Measurements from ENCODE around the gene POC1B. TPM values are rescaled to one million over a fixed set of nuclear protein-coding genes. Genes with fewer than 3 reads are reported as not detected.

The POC1B gene
- total RNA-seq, 1 donor from 2014 or later = 40.3 TPM

GRCh38 chr12:89432396-89432795, 93.5 kb downstream of the POC1B start:
- no peaks in the 10 kb centered on the region for H3K9me3 ChIP-seq (ENCODE audit: low read depth)
- H3K27ac Mint-ChIP-seq = no peak overlapping the region
- no peaks in the 10 kb centered on the region for H3K4me1 Mint-ChIP-seq
- H3K9ac ChIP-seq = no peak overlapping the region
- TF ChIP-seq EZH2 (IDR thresholded peaks at IDR 0.05) = no peak
- no peak for TF ChIP-seq CTCF (IDR thresholded peaks at IDR 0.05)
- TF ChIP-seq EZH2phosphoT487 (IDR thresholded peaks at IDR 0.05) = no peak
- H3K36me3 ChIP-seq = no peaks in the 10 kb centered on the region
- peaks cover 20% of the 10 kb centered on the region for H3K36me3 Mint-ChIP-seq
- H3F3A ChIP-seq (ENCODE audit: low read depth) = no peaks in the 10 kb centered on the region
- no peak overlapping the region for H3K4me3 ChIP-seq
- H3K27me3 Mint-ChIP-seq (ENCODE audit: insufficient read depth, low read depth) = no peaks in the 10 kb centered on the region
- no peaks in the 10 kb centered on the region for H3K4me1 ChIP-seq
- H3K27ac ChIP-seq = no peak overlapping the region
- peaks cover 5% of the 10 kb centered on the region for H3K9me3 Mint-ChIP-seq
- H3K4me3 Mint-ChIP-seq = no peak overlapping the region
- no peak overlapping the region for H2AFZ ChIP-seq (replicated peaks)
- no peak for DNase-seq (ENCODE audit: low spot score)
- H3K79me2 ChIP-seq (ENCODE audit: low read depth) = no peaks in the 10 kb centered on the region
- no peaks in the 10 kb centered on the region for H4K20me1 ChIP-seq (ENCODE audit: low read depth)
- no peak overlapping the region for H3K4me2 ChIP-seq
- H3K27me3 ChIP-seq = no peaks in the 10 kb centered on the region

GRCh38 chr12:89429528-89429927, 96.3 kb downstream of the POC1B start:
- H3K9me3 Mint-ChIP-seq = peaks cover 4% of the 10 kb centered on the region
- H3K4me3 ChIP-seq = no peak overlapping the region
- no peak for TF ChIP-seq CTCF (IDR thresholded peaks at IDR 0.05)
- TF ChIP-seq EZH2phosphoT487 (IDR thresholded peaks at IDR 0.05) = no peak

GRCh38 chr12:89427508-89428156, 98.2 kb downstream of the POC1B start:
- Histone ChIP-seq H2AFZ (replicated peaks) (no peak overlapping the region), H3K9me3 (ENCODE audit: low read depth) (no peaks in the 10 kb centered on the region), H3K4me1 (no peaks in the 10 kb centered on the region), H3K9ac (no peak overlapping the region), H3K27ac (no peak overlapping the region), H3K79me2 (ENCODE audit: low read depth) (no peaks in the 10 kb centered on the region), H3F3A (ENCODE audit: low read depth) (no peaks in the 10 kb centered on the region), H4K20me1 (ENCODE audit: low read depth) (no peaks in the 10 kb centered on the region), H3K4me2 (no peak overlapping the region), H3K27me3 (no peaks in the 10 kb centered on the region), H3K36me3 (no peaks in the 10 kb centered on the region), H3K4me3 (no peak overlapping the region)
- no peaks in the 10 kb centered on the region for H3K4me1 Mint-ChIP-seq
- peaks cover 19% of the 10 kb centered on the region for H3K36me3 Mint-ChIP-seq
- H3K9me3 Mint-ChIP-seq = peaks cover 4% of the 10 kb centered on the region
- no peak for DNase-seq (ENCODE audit: low spot score)
- H3K27me3 Mint-ChIP-seq (ENCODE audit: insufficient read depth, low read depth) = no peaks in the 10 kb centered on the region
- no peak for TF ChIP-seq EZH2phosphoT487 (IDR thresholded peaks at IDR 0.05)
- H3K27ac Mint-ChIP-seq = no peak overlapping the region
- H3K4me3 Mint-ChIP-seq = no peak overlapping the region

More at GRCh38 chr12:89429528-89429927, 96.3 kb downstream of the POC1B start:
- Mint-ChIP-seq H3K36me3 (peaks cover 19% of the 10 kb centered on the region), H3K4me3 (no peak overlapping the region), H3K4me1 (no peaks in the 10 kb centered on the region), H3K27me3 (ENCODE audit: insufficient read depth, low read depth) (no peaks in the 10 kb centered on the region), H3K27ac (no peak overlapping the region)
- DNase-seq (ENCODE audit: low spot score) = no peak
- H3K9me3 ChIP-seq (ENCODE audit: low read depth) = no peaks in the 10 kb centered on the region
- no peaks in the 10 kb centered on the region for H3K79me2 ChIP-seq (ENCODE audit: low read depth)
- no peak overlapping the region for H2AFZ ChIP-seq (replicated peaks)
- no peaks in the 10 kb centered on the region for H3K36me3 ChIP-seq
- no peak overlapping the region for H3K27ac ChIP-seq
- no peaks in the 10 kb centered on the region for H3F3A ChIP-seq (ENCODE audit: low read depth)
- H3K9ac ChIP-seq = no peak overlapping the region
- no peak overlapping the region for H3K4me2 ChIP-seq
- no peaks in the 10 kb centered on the region for H3K4me1 ChIP-seq
- no peaks in the 10 kb centered on the region for H4K20me1 ChIP-seq (ENCODE audit: low read depth)
- no peaks in the 10 kb centered on the region for H3K27me3 ChIP-seq

GRCh38 chr12:89424846-89425245, 101.0 kb downstream of the POC1B start:
- no peak for DNase-seq (ENCODE audit: low spot score)
- no peaks in the 10 kb centered on the region for H3K9me3 ChIP-seq (ENCODE audit: low read depth)
- no peaks in the 10 kb centered on the region for H3F3A ChIP-seq (ENCODE audit: low read depth)
- H3K27ac ChIP-seq = no peak overlapping the region
- no peak overlapping the region for H2AFZ ChIP-seq (replicated peaks)
- no peak overlapping the region for H3K9ac ChIP-seq
- no peak overlapping the region for H3K27ac Mint-ChIP-seq
- H3K27me3 ChIP-seq = no peaks in the 10 kb centered on the region
- no peak overlapping the region for H3K4me3 Mint-ChIP-seq
- H3K4me2 ChIP-seq = no peak overlapping the region
- no peak overlapping the region for H3K4me3 ChIP-seq
- no peaks in the 10 kb centered on the region for H3K4me1 Mint-ChIP-seq
- no peaks in the 10 kb centered on the region for H3K79me2 ChIP-seq (ENCODE audit: low read depth)
- H3K36me3 ChIP-seq = no peaks in the 10 kb centered on the region
- H3K4me1 ChIP-seq = no peaks in the 10 kb centered on the region
- H3K36me3 Mint-ChIP-seq = peaks cover 17% of the 10 kb centered on the region
- no peak for TF ChIP-seq EZH2 (IDR thresholded peaks at IDR 0.05)
- no peak for TF ChIP-seq EZH2phosphoT487 (IDR thresholded peaks at IDR 0.05)
- no peak for TF ChIP-seq CTCF (IDR thresholded peaks at IDR 0.05)
- H4K20me1 ChIP-seq (ENCODE audit: low read depth) = no peaks in the 10 kb centered on the region
- peaks cover 2% of the 10 kb centered on the region for H3K27me3 Mint-ChIP-seq (ENCODE audit: insufficient read depth, low read depth)
- H3K9me3 Mint-ChIP-seq = peaks cover 4% of the 10 kb centered on the region
